Gastrocnemius medialis (tissue), 4 donors: Measurements from ENCODE around the gene FOXK1. TPM values are rescaled to one million over a fixed set of nuclear protein-coding genes. Genes with fewer than 3 reads are reported as not detected.
A peak's percentile ranks its signal among the peaks of the same experiment; 100 is the strongest.

Source experiments
- ATAC-seq, 2 donors: fragments of 150-250 bp; one replicate each; pipeline ENCODE4 v1.9.1; 2016
- DNase-seq, 2 donors: peaks; one replicate each; pipeline ENCODE4 v3.0.0-alpha.2; 2019
- H3K27ac ChIP-seq, 4 donors: fragments of 200-600 bp; sonication (generic); 1 replicate in 1 of 4; 2 replicates in 3 of 4; pipeline ENCODE4 v1.5.1; 2016 to 2018; ENCODE audit warnings: mild to moderate bottlenecking in 2 of 4, moderate library complexity in 1 of 4
- H3K27me3 ChIP-seq, 3 donors: fragments of 200-600 bp; sonication (generic) in 2 of 3; 1 replicate in 1 of 3; 2 replicates in 2 of 3; pipeline versions ENCODE4 v1.5.1 to v1.6.0; 2016 to 2019; ENCODE audit warnings: mild to moderate bottlenecking in 1 of 3, moderate library complexity in 1 of 3
- H3K36me3 ChIP-seq, 2 donors: fragments of 200-600 bp; sonication (generic) in 1 of 2; one replicate each; pipeline ENCODE4 v1.5.1; 2017 to 2018
- H3K4me1 ChIP-seq, 2 donors: fragments of 200-600 bp; sonication (generic) in 1 of 2; one replicate each; pipeline ENCODE4 v1.5.1; 2016 to 2017; ENCODE audit warnings: mild to moderate bottlenecking in 2 of 2
- H3K4me3 ChIP-seq, 4 donors: fragments of 200-600 bp; sonication (generic) in 3 of 4; 1 replicate in 1 of 4; 2 replicates in 3 of 4; pipeline ENCODE4 v1.5.1; 2016 to 2019; ENCODE audit warnings: mild to moderate bottlenecking in 2 of 4
- H3K9me3 ChIP-seq, 3 donors: fragments of 200-600 bp; sonication (generic) in 2 of 3; 1 replicate in 1 of 3; 2 replicates in 2 of 3; pipeline ENCODE4 v1.5.1; 2016 to 2019
- CTCF ChIP-seq, 5 experiments: fragments of 450-650 bp in 3 of 5; fragments of 200-600 bp in 2 of 5; sonication (generic) in 2 of 5; IDR thresholded peaks in 4 of 5; conservative IDR thresholded peaks in 1 of 5; 1 replicate in 4 of 5; 2 replicates in 1 of 5; pipeline ENCODE4 v1.5.1; 2016 to 2019; ENCODE audit warnings: antibody characterized with exemption in 5 of 5, mild to moderate bottlenecking in 3 of 5, moderate library complexity in 3 of 5
- POLR2A ChIP-seq, 2 donors: fragments of 450-650 bp; IDR thresholded peaks; one replicate each; pipeline ENCODE4 v1.6.1; 2017; ENCODE audit warnings: antibody characterized with exemption in 2 of 2, mild to moderate bottlenecking in 2 of 2, moderate library complexity in 2 of 2
- in situ Hi-C, 4 donors: fragments of 200-750 bp; cut with MboI; loops; one replicate each; pipeline versions ENCODE4 v1.15.0 to v1.8.0; 2017; ENCODE audit warnings: low sequenced_read_pairs in 4 of 4
- intact Hi-C: fragments of 100-400 bp; cut with DNase I; formaldehyde crosslinking; loops from one replicate; pipeline ENCODE4 v1.15.1; 2023; ENCODE audit warnings: low total_unique reads
- total RNA-seq, 4 donors: library from RNA; depleted of rRNA; stranded (reverse); fragments of >200 nt; gene quantifications; one replicate each; pipeline versions ENCODE4 v1.1.0 to v1.2.3, GENCODE V29; 2016

FOXK1 gene
- total RNA-seq, 4 donors from 2014 or later = 9.8 to 43.6 (median 18.8) TPM

DNA sequence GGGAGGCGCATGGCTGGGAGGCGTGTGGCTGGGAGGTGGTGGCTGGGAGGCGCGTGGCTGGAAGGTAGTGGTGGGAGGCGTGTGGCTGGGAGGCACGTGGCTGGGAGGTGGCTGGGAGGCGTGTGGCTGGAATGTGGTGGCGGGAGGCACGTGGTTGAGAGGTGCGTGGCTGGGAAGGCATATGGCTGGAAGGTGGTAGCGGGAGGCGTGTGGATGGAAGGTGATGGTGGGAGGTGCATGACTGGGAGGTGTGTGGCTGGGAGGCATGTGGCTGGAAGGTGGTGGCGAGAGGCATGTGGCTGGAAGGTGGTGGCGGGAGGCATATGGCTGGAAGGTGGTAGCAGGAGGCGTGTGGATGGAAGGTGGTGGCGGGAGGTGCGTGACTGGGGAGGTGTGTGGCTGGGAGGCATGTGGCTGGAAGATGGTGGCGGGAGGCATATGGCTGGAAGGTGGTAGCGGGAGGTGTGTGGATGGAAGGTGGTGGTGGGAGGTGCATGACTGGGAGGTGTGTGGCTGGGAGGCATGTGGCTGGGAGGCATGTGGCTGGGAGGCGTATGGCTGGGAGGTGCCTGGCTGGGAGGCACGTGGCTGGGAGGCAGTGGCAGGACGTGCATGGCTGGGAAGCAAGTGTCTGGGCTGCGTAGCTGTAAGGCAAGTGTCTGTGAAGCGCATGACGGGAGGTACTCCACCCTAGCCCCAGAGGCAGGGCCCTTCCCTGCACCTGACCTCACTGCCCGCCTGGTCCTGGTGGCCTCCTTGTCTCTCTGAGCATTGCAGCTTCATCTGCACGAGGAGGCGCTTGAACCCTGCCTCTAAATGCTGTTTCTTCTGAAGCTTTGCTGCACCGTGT is 35.1 kb downstream of the FOXK1 start:
- H3K4me1 ChIP-seq = peaks cover 42 to 47% of the 10 kb centered on the region in 2 donors
- in situ Hi-C loops = no loop called here
- no peak overlapping the region for H3K27ac ChIP-seq
- H3K27me3 ChIP-seq = no peaks in the 10 kb centered on the region
- no peak overlapping the region for H3K4me3 ChIP-seq
- TF ChIP-seq POLR2A (IDR thresholded peaks at IDR 0.05) (no peak), CTCF (IDR thresholded peaks at IDR 0.05 in 4 of 5, conservative IDR thresholded peaks at IDR 0.05 in 1 of 5) (no peak)
- intact Hi-C loops = no loop called here
- no peaks in the 10 kb centered on the region for H3K36me3 ChIP-seq
- ATAC-seq (no peak), DNase-seq (no peak)
- no peaks in the 10 kb centered on the region for H3K9me3 ChIP-seq

DNA sequence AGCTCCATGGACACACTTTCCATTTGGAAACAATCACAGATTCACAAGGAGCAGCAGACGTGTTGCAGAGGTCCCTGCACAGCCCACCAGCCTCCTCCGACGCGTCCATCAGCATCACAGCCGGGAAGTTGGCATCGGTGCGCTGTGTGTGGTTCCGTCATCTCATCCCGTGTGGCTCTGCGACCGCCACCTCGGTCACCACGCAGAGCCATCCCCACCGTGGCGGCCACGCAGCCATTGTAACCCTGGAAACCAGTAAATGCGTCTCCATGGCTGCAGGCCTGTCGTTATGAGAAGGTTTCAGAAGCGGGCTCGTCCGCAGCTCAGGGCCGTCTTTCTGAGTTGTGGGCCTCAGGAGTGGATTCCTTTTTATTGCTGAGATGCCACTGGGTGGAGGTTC is 36.0 kb downstream of the FOXK1 start:
- in situ Hi-C loops = no loop called here
- intact Hi-C loops = no loop called here
- Histone ChIP-seq H3K9me3 (no peaks in the 10 kb centered on the region), H3K36me3 (no peaks in the 10 kb centered on the region), H3K27me3 (no peaks in the 10 kb centered on the region), H3K4me3 (no peak overlapping the region), H3K27ac (no peak overlapping the region), H3K4me1 (peaks cover 33 to 43% of the 10 kb centered on the region in 2 donors)
- DNase-seq (no peak), ATAC-seq (no peak)
- TF ChIP-seq CTCF (IDR thresholded peaks at IDR 0.05 in 4 of 5, conservative IDR thresholded peaks at IDR 0.05 in 1 of 5) (no peak), POLR2A (IDR thresholded peaks at IDR 0.05) (no peak)

- H3K27me3 ChIP-seq = no peaks in the 10 kb centered on the region
- H3K9me3 ChIP-seq = no peaks in the 10 kb centered on the region
- DNase-seq (no peak), ATAC-seq (no peak)
- H3K4me1 ChIP-seq = peaks cover 30 to 43% of the 10 kb centered on the region in 2 donors
- intact Hi-C loops = no loop called here
- H3K4me3 ChIP-seq = no peak overlapping the region
- H3K27ac ChIP-seq = no peak overlapping the region
- TF ChIP-seq POLR2A (IDR thresholded peaks at IDR 0.05) = no peak
- no peak for TF ChIP-seq CTCF (IDR thresholded peaks at IDR 0.05 in 4 of 5, conservative IDR thresholded peaks at IDR 0.05 in 1 of 5)
- H3K36me3 ChIP-seq = no peaks in the 10 kb centered on the region
- in situ Hi-C loops = no loop called here
Observed at GRCh38 chr7:4720225-4720624, 38.1 kb downstream of the FOXK1 start.

- ATAC-seq (no peak), DNase-seq (no peak)
- in situ Hi-C loops = no loop called here
- no peaks in the 10 kb centered on the region for H3K9me3 ChIP-seq
- intact Hi-C loops = no loop called here
- no peak for TF ChIP-seq POLR2A (IDR thresholded peaks at IDR 0.05)
- no peak for TF ChIP-seq CTCF (IDR thresholded peaks at IDR 0.05 in 4 of 5, conservative IDR thresholded peaks at IDR 0.05 in 1 of 5)
- H3K27ac ChIP-seq = peak overlapping the region; percentile 19 to 95 (median 42)
- peaks cover 31 to 48% of the 10 kb centered on the region in 2 donors for H3K4me1 ChIP-seq
- no peak overlapping the region for H3K4me3 ChIP-seq
- H3K36me3 ChIP-seq = no peaks in the 10 kb centered on the region
- no peaks in the 10 kb centered on the region for H3K27me3 ChIP-seq
Observed at GRCh38 chr7:4722308-4722707, 40.2 kb downstream of the FOXK1 start.
